A549 (cell line): ENCODE results near the gene ATP2C2. TPM values are rescaled to one million over a fixed set of nuclear protein-coding genes. Genes with fewer than 3 reads are reported as not detected.
A peak's percentile ranks its signal among the peaks of the same experiment; 100 is the strongest.
"Not testable (repeated sequence)": the region's sequence is repeated elsewhere in the genome, so short reads cannot be mapped to it uniquely, and the experiment has no call there.

Experiments used
- ATAC-seq, 2 experiments: fragments of 200-7000 bp in 1 of 2; fragments of >200 bp in 1 of 2; cut with Nextera tagmentation in 1 of 2; cut with Tn5 transposase in 1 of 2; 3 replicates each; pipeline versions ENCODE4 v1.8.0 to v1.9.1; 2018 to 2020; ENCODE audit warnings: mild to moderate bottlenecking in 1 of 2, moderate library complexity in 1 of 2
- CTCF ChIA-PET: fragments of 300-600 bp; sonication (Branson Sonifier 250); formaldehyde crosslinking; extraction: SDS; loops from one replicate; lab custom pipeline; 2021; ENCODE audit warnings: antibody characterized with exemption, inconsistent platforms; lab: Yijun Ruan, JAX
- POLR2A ChIA-PET: fragments of 350-600 bp; formaldehyde crosslinking; extraction: SDS; loops from one replicate; lab custom pipeline; 2021; ENCODE audit warnings: antibody characterized with exemption, inconsistent platforms; lab: Yijun Ruan, JAX
- DNase-seq, 2 experiments: peaks; one replicate each; pipeline versions ENCODE4 v3.0.0 to v3.0.0-alpha.2; 2011 to 2016; ENCODE audit warnings: low read depth in 1 of 2, low spot score in 1 of 2
- FAIRE-seq: peaks from 2 replicates; lab custom pipeline; 2011; peaks lifted over from hg19 to GRCh38; lab: Jason Lieb, UNC
- H3K27ac ChIP-seq, 2 experiments: fragments of >200 bp; sonication (Bioruptor Twin); formaldehyde crosslinking; 3 replicates each; pipeline ENCODE4 v1.5.1; 2016 to 2017
- H3K4me1 ChIP-seq: fragments of >200 bp; sonication (Bioruptor Twin); formaldehyde crosslinking; 3 replicates; pipeline ENCODE4 v1.6.1; 2016
- H3K4me2 ChIP-seq: fragments of >200 bp; sonication (Bioruptor Twin); formaldehyde crosslinking; 3 replicates; pipeline ENCODE4 v1.6.1; 2016
- H3K4me3 ChIP-seq: fragments of >200 bp; sonication (Bioruptor Twin); formaldehyde crosslinking; 3 replicates; pipeline ENCODE4 v1.5.1; 2016
- H3K9me3 ChIP-seq: fragments of >200 bp; sonication (Bioruptor Twin); formaldehyde crosslinking; 3 replicates; pipeline ENCODE4 v1.6.1; 2016
- BHLHE40 ChIP-seq: IDR thresholded peaks from 2 replicates; pipeline ENCODE4 v1.6.1; 2012; ENCODE audit warnings: low read depth, low read length, inconsistent platforms
- CBX2 ChIP-seq: fragments of 200-600 bp; sonication (generic); IDR thresholded peaks from 2 replicates; pipeline ENCODE4 v1.6.1; 2016; ENCODE audit warnings: low read depth, mild to moderate bottlenecking, borderline replicate concordance
- CBX8 ChIP-seq: fragments of 200-600 bp; sonication (generic); IDR thresholded peaks from 2 replicates; pipeline ENCODE4 v1.6.1; 2016
- CHD2 ChIP-seq: fragments of 150-350 bp; IDR thresholded peaks from 2 replicates; pipeline ENCODE4 v1.6.1; 2014; ENCODE audit warnings: low read length; ENCODE audit not compliant: partially characterized antibody
- EHMT2 ChIP-seq: fragments of 200-600 bp; sonication (generic); IDR thresholded peaks from 2 replicates; pipeline ENCODE4 v1.6.1; 2016; ENCODE audit warnings: antibody characterized with exemption, low read depth, mild to moderate bottlenecking, moderate library complexity
- EP300 ChIP-seq, 2 experiments: fragments of >200 bp; sonication (Bioruptor Twin); formaldehyde crosslinking; IDR thresholded peaks; 2 replicates in 1 of 2; 3 replicates in 1 of 2; pipeline ENCODE4 v1.6.1; 2016 to 2017
- FOSL2 ChIP-seq, 2 experiments: fragments of 450-650 bp in 1 of 2; fragments of >200 bp in 1 of 2; sonication (Bioruptor Twin) in 1 of 2; formaldehyde crosslinking; IDR thresholded peaks; 2 replicates each; pipeline versions ENCODE4 v1.5.0 to v1.6.1; 2016 to 2020; ENCODE audit warnings: mild to moderate bottlenecking in 1 of 2, moderate library complexity in 1 of 2
- FOXS1 ChIP-seq: fragments of 250-450 bp; sonication (Bioruptor Pico); IDR thresholded peaks from 2 replicates; pipeline ENCODE4 v1.5.0; 2020; ENCODE audit warnings: mild to moderate bottlenecking, moderate library complexity
- GATA3 ChIP-seq: IDR thresholded peaks from 2 replicates; pipeline ENCODE4 v1.6.1; 2012; ENCODE audit warnings: borderline replicate concordance
- JUN ChIP-seq, 2 experiments: fragments of >200 bp; sonication (Bioruptor Twin); formaldehyde crosslinking; IDR thresholded peaks; 2 replicates in 1 of 2; 3 replicates in 1 of 2; pipeline ENCODE4 v1.6.1; 2016 to 2017
- NFE2L2 ChIP-seq: fragments of 150-350 bp; conservative IDR thresholded peaks from 2 replicates; pipeline ENCODE4 v1.6.1; 2014; ENCODE audit warnings: low read length
- NPAS2 ChIP-seq: fragments of 250-450 bp; sonication (Bioruptor Pico); IDR thresholded peaks from 2 replicates; pipeline ENCODE4 v1.8.0; 2022; ENCODE audit warnings: mild to moderate bottlenecking, moderate library complexity, borderline replicate concordance
- RCOR1 ChIP-seq: fragments of 150-350 bp; IDR thresholded peaks from 2 replicates; pipeline ENCODE4 v1.6.1; 2014; ENCODE audit warnings: antibody characterized with exemption, low read length, low read depth
- RNF2 ChIP-seq: fragments of 200-600 bp; sonication (generic); IDR thresholded peaks from 2 replicates; pipeline ENCODE4 v1.6.1; 2016; ENCODE audit warnings: low read depth, mild to moderate bottlenecking, antibody characterized with exemption, moderate library complexity, borderline replicate concordance
- SREBF2 ChIP-seq: fragments of 450-650 bp; IDR thresholded peaks from 2 replicates; pipeline ENCODE4 v1.6.1; 2014; ENCODE audit warnings: mild to moderate bottlenecking, moderate library complexity
- TFCP2L1 ChIP-seq: fragments of 250-450 bp; sonication (Bioruptor Pico); IDR thresholded peaks from 2 replicates; pipeline ENCODE4 v1.5.0; 2021; ENCODE audit warnings: mild to moderate bottlenecking
- ZC3H11A ChIP-seq: fragments of 450-650 bp; IDR thresholded peaks from 2 replicates; pipeline ENCODE4 v1.6.1; 2014; ENCODE audit warnings: antibody characterized with exemption, mild to moderate bottlenecking
- WGBS: methylation state at CpG from one replicate; pipeline ENCODE4 v1.1.6; 2017; ENCODE audit errors: missing lambda C conversion rate; 5-methylcytosine and 5-hydroxymethylcytosine counted together
- polyA plus RNA-seq, 4 experiments: library from polyadenylated mRNA; depleted of rRNA in 3 of 4; stranded (reverse); fragments of >200 nt; fragmentation: RNase III in 1 of 4; extraction: RNeasy Plus Mini Kit Qiagen cat#74134 plus additional on column Dnase treatment in 1 of 4; gene quantifications; 2 replicates in 3 of 4; 3 replicates in 1 of 4; pipeline ENCODE4 v1.2.3, GENCODE V29; 2011 to 2017
- TF ChIP-seq, protein P1 (sequence below): fragments of >200 bp; sonication (Bioruptor Twin); formaldehyde crosslinking; IDR thresholded peaks from 3 replicates; pipeline ENCODE4 v1.5.1; 2016
- TF ChIP-seq, protein P2 (sequence below): IDR thresholded peaks from 2 replicates; pipeline ENCODE4 v1.6.1; 2012
- TF ChIP-seq, protein P3 (sequence below): fragments of 450-650 bp; IDR thresholded peaks from 2 replicates; pipeline ENCODE4 v1.6.1; 2014; ENCODE audit warnings: antibody characterized with exemption
- TF ChIP-seq, protein P4 (sequence below): IDR thresholded peaks from 2 replicates; pipeline ENCODE4 v1.6.1; 2012

Gene ATP2C2
- polyA plus RNA-seq, 2 of the 4 experiments (the other 2 are of a cell fraction): 0.14 to 0.17 TPM

DNA sequence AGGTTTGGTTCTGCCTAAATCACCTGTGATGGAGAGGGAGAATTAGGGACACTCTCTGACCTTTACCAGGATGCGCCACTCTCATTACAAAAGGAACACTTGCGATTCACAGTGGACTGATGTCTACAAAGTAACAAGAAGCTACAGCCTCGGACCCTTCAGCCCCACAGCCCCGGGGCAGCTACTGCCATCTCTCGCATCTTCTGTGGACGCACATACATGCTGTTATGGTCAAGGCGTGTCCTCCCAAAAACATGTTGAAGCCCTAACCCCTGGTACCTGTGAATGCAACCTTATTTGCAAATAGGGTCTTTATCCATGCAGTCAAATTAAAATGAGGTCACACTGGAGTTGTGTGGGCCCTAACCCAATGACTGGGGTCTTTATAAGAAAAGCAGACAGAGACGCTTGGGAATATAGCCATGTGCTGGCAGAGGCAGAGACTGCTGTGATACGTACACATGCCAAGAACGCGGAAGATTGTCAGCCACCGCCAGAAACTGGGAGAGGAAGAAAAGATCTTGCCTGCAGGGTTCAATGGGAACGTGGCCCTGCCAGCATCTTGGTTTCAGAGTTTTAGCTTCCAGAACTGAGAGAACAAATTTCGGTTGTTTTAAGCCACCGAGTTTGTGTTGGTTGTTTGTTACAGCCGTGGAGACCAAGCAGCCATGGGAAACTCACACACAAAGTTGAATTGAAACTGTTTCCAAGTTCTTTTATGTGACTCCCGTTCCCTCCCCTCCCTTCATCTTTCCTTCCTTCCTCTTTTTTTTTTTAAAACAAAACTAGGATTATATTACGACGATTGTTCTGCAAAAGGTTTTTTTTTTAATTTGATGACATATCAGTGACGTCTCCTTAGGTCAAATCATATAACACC lies 23.1 kb downstream of the ATP2C2 start:
- CTCF ChIA-PET: interaction anchor here (0.6 to 1.9 kb wide), 4 partner anchors 14 to 302 kb away, joined by 3 to 5 read pairs (median 3); partner anchors contain the start of gene MBTPS1
- no peak for FAIRE-seq
- TF ChIP-seq NPAS2 (CRISPR knock-in tag) (no peak), RCOR1 (no peak), BHLHE40 (no peak), CHD2 (no peak), JUN (IDR thresholded peaks at IDR 0.05) (no peak)
- TF ChIP-seq, protein P1, sequence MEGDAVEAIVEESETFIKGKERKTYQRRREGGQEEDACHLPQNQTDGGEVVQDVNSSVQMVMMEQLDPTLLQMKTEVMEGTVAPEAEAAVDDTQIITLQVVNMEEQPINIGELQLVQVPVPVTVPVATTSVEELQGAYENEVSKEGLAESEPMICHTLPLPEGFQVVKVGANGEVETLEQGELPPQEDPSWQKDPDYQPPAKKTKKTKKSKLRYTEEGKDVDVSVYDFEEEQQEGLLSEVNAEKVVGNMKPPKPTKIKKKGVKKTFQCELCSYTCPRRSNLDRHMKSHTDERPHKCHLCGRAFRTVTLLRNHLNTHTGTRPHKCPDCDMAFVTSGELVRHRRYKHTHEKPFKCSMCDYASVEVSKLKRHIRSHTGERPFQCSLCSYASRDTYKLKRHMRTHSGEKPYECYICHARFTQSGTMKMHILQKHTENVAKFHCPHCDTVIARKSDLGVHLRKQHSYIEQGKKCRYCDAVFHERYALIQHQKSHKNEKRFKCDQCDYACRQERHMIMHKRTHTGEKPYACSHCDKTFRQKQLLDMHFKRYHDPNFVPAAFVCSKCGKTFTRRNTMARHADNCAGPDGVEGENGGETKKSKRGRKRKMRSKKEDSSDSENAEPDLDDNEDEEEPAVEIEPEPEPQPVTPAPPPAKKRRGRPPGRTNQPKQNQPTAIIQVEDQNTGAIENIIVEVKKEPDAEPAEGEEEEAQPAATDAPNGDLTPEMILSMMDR: no peak
- TF ChIP-seq, protein P2, sequence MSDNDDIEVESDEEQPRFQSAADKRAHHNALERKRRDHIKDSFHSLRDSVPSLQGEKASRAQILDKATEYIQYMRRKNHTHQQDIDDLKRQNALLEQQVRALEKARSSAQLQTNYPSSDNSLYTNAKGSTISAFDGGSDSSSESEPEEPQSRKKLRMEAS: no peak
- Histone ChIP-seq H3K9me3 (no peaks in the 10 kb centered on the region), H3K4me1 (peaks cover 20% of the 10 kb centered on the region), H3K4me2 (no peak overlapping the region), H3K27ac (peak overlapping the region in 1 of 2 experiments; percentile 38; a peak in 3 of 6 replicates), H3K4me3 (no peak overlapping the region)
- no peak for DNase-seq
- POLR2A ChIA-PET: no interaction called here
- no peak for ATAC-seq
- WGBS: 74% methylated on average over 20 of the region's 20 CpGs

DNA sequence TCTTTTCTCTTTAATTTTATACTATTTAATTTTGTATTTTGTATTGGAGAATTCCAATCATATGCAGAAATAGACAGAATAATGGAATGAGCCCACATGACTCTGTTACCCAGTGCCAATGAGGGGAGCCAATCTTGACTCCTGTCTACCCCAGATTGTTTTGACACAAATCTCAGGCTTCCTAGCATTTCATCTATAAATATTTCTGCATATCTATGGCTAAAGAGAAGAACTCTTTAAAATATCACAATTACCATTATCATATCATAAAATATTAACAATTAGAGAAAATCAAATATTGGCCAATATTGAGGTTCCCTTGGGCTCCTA lies 23.7 kb downstream of the ATP2C2 start:
- Histone ChIP-seq H3K9me3 (no peaks in the 10 kb centered on the region), H3K4me2 (no peak overlapping the region), H3K4me1 (peaks cover 23% of the 10 kb centered on the region), H3K4me3 (no peak overlapping the region), H3K27ac (no peak overlapping the region)
- no peak for TF ChIP-seq ZC3H11A
- TF ChIP-seq BHLHE40: no peak
- no peak for TF ChIP-seq FOSL2 (IDR thresholded peaks at IDR 0.05)
- TF ChIP-seq FOSL2 (CRISPR knock-in tag; IDR thresholded peaks at IDR 0.05): no peak
- TF ChIP-seq, protein P3, sequence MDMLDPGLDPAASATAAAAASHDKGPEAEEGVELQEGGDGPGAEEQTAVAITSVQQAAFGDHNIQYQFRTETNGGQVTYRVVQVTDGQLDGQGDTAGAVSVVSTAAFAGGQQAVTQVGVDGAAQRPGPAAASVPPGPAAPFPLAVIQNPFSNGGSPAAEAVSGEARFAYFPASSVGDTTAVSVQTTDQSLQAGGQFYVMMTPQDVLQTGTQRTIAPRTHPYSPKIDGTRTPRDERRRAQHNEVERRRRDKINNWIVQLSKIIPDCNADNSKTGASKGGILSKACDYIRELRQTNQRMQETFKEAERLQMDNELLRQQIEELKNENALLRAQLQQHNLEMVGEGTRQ: no peak
- TF ChIP-seq CHD2: no peak
- TF ChIP-seq NFE2L2: no peak
- no peak for TF ChIP-seq SREBF2
- TF ChIP-seq, protein P4, sequence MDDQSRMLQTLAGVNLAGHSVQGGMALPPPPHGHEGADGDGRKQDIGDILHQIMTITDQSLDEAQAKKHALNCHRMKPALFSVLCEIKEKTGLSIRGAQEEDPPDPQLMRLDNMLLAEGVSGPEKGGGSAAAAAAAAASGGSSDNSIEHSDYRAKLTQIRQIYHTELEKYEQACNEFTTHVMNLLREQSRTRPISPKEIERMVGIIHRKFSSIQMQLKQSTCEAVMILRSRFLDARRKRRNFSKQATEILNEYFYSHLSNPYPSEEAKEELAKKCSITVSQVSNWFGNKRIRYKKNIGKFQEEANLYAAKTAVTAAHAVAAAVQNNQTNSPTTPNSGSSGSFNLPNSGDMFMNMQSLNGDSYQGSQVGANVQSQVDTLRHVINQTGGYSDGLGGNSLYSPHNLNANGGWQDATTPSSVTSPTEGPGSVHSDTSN: no peak
- no peak for TF ChIP-seq EHMT2
- no peak for TF ChIP-seq EP300 (IDR thresholded peaks at IDR 0.05)
- TF ChIP-seq RCOR1: no peak
- TF ChIP-seq RNF2: no peak
- no peak for TF ChIP-seq CBX2
- no peak for TF ChIP-seq GATA3
- no peak for TF ChIP-seq TFCP2L1 (CRISPR knock-in tag)
- TF ChIP-seq FOXS1 (CRISPR knock-in tag): no peak
- no peak for TF ChIP-seq CBX8
- no peak for ATAC-seq
- ChIA-PET POLR2A (no interaction called here), CTCF (no interaction called here)
- FAIRE-seq: no peak
- DNase-seq: no peak

DNA sequence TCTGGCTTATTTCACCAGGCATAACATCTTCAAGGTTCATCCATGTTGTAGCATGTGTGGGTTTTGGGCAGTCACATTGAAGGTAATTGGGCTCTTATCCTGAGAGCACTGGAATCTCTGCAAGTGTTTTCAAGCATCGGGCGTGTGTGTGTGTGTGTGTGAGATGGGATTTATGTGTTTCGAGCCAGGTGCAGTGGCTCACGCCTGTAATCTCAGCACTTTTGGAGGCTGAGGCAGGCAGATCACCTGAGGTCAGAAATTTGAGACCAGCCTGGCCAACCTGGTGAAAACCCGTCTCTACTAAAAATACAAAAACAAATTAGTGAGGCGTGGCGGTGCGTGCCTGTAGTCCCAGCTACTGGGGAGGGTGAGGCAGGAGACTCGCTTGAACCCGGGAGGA lies 27.7 kb downstream of the ATP2C2 start:
- ATAC-seq, H3K9me3 ChIP-seq, FAIRE-seq, H3K4me3 ChIP-seq, DNase-seq: not testable (repeated sequence)
- Histone ChIP-seq H3K27ac (peak overlapping the region; percentile 67 to 88), H3K4me2 (peak overlapping the region; percentile 69), H3K4me1 (peaks cover 36% of the 10 kb centered on the region)
- ChIA-PET POLR2A (interaction anchor here (1.0 kb wide), 1 partner anchor 110 kb away, joined by 3 read pairs; no protein-coding TSS in a partner anchor), CTCF (interaction anchor here (0.9 to 1.1 kb wide), 2 partner anchors 11 to 33 kb away, joined by 3 to 4 read pairs; no protein-coding TSS in a partner anchor)
- WGBS: 47% methylated on average over 10 of the region's 10 CpGs
